SJCRH30 (cell line): Measurements from ENCODE around the gene RSRC1. TPM values are rescaled to one million over a fixed set of nuclear protein-coding genes. Genes with fewer than 3 reads are reported as not detected.
A peak's percentile ranks its signal among the peaks of the same experiment; 100 is the strongest.
"Not testable (repeated sequence)": the region's sequence is repeated elsewhere in the genome, so short reads cannot be mapped to it uniquely, and the experiment has no call there.

Source experiments
- DNase-seq, 2 experiments: peaks; one replicate each; pipeline ENCODE4 v3.0.0-alpha.2; 2015 to 2020
- H3K27ac ChIP-seq: fragments of 250-450 bp; sonication (Bioruptor Pico); 2 replicates; pipeline ENCODE4 v1.5.1; 2020; ENCODE audit warnings: mild to moderate bottlenecking, moderate library complexity
- H3K27me3 ChIP-seq: fragments of 250-450 bp; sonication (Bioruptor Pico); 2 replicates; pipeline ENCODE4 v1.5.1; 2020; ENCODE audit warnings: mild to moderate bottlenecking, moderate library complexity
- H3K36me3 ChIP-seq: fragments of 250-450 bp; sonication (Bioruptor Pico); 2 replicates; pipeline ENCODE4 v1.5.1; 2020; ENCODE audit warnings: mild to moderate bottlenecking, moderate library complexity
- H3K4me1 ChIP-seq: fragments of 250-450 bp; sonication (Bioruptor Pico); 2 replicates; pipeline ENCODE4 v1.5.1; 2020; ENCODE audit warnings: mild to moderate bottlenecking, moderate library complexity
- H3K4me3 ChIP-seq: fragments of 250-450 bp; sonication (Bioruptor Pico); 2 replicates; pipeline ENCODE4 v1.5.1; 2020; ENCODE audit warnings: mild to moderate bottlenecking, moderate library complexity
- H3K9me3 ChIP-seq: fragments of 250-450 bp; sonication (Bioruptor Pico); replicated peaks from 2 replicates; pipeline ENCODE4 v1.5.1; 2020; ENCODE audit warnings: mild to moderate bottlenecking, moderate library complexity
- total RNA-seq: library from RNA; depleted of rRNA; stranded (reverse); fragments of >200 nt; shearing (Covaris generic); gene quantifications from 2 replicates; pipeline ENCODE4 v1.2.3, GENCODE V29; 2014

Gene RSRC1
- total RNA-seq, 1 experiment from 2014 or later = 57.2 TPM

GRCh38 chr3:158210067-158210466 lies 100.2 kb downstream of the RSRC1 start:
- Histone ChIP-seq H3K4me1 (no peaks in the 10 kb centered on the region), H3K27me3 (no peaks in the 10 kb centered on the region), H3K27ac (no peak overlapping the region), H3K36me3 (no peaks in the 10 kb centered on the region), H3K4me3 (no peak overlapping the region), H3K9me3 (no peaks in the 10 kb centered on the region)
- DNase-seq = no peak

GRCh38 chr3:158213461-158213860 lies 103.6 kb downstream of the RSRC1 start:
- Histone ChIP-seq H3K36me3 (no peaks in the 10 kb centered on the region), H3K9me3 (no peaks in the 10 kb centered on the region), H3K27me3 (no peaks in the 10 kb centered on the region), H3K4me1 (no peaks in the 10 kb centered on the region), H3K4me3 (no peak overlapping the region), H3K27ac (no peak overlapping the region)
- DNase-seq = no peak

- no peak for DNase-seq
- no peaks in the 10 kb centered on the region for H3K4me1 ChIP-seq
- H3K27ac ChIP-seq = no peak overlapping the region
- no peak overlapping the region for H3K4me3 ChIP-seq
- H3K27me3 ChIP-seq = no peaks in the 10 kb centered on the region
- no peaks in the 10 kb centered on the region for H3K36me3 ChIP-seq
- no peaks in the 10 kb centered on the region for H3K9me3 ChIP-seq
Observed at GRCh38 chr3:158217992-158218391, 108.1 kb downstream of the RSRC1 start.

- no peak overlapping the region for H3K27ac ChIP-seq
- H3K4me3 ChIP-seq = no peak overlapping the region
- H3K9me3 ChIP-seq = no peaks in the 10 kb centered on the region
- no peaks in the 10 kb centered on the region for H3K27me3 ChIP-seq
- no peaks in the 10 kb centered on the region for H3K36me3 ChIP-seq
- H3K4me1 ChIP-seq = no peaks in the 10 kb centered on the region
- no peak for DNase-seq
Observed at GRCh38 chr3:158220575-158220974, 110.7 kb downstream of the RSRC1 start.

- no peak for DNase-seq
- Histone ChIP-seq H3K36me3 (no peaks in the 10 kb centered on the region), H3K9me3 (no peaks in the 10 kb centered on the region), H3K4me1 (no peaks in the 10 kb centered on the region), H3K4me3 (no peak overlapping the region), H3K27me3 (no peaks in the 10 kb centered on the region), H3K27ac (no peak overlapping the region)
Observed at GRCh38 chr3:158221426-158221825, 111.5 kb downstream of the RSRC1 start.

- Histone ChIP-seq H3K27me3 (no peaks in the 10 kb centered on the region), H3K9me3 (no peaks in the 10 kb centered on the region), H3K4me1 (no peaks in the 10 kb centered on the region), H3K27ac (no peak overlapping the region), H3K36me3 (no peaks in the 10 kb centered on the region), H3K4me3 (no peak overlapping the region)
- no peak for DNase-seq
Observed at GRCh38 chr3:158226429-158226828, 116.5 kb downstream of the RSRC1 start.

- not testable (repeated sequence) for H3K36me3 ChIP-seq, H3K27ac ChIP-seq, DNase-seq, H3K27me3 ChIP-seq, H3K9me3 ChIP-seq, H3K4me1 ChIP-seq, H3K4me3 ChIP-seq
Observed at GRCh38 chr3:158228942-158229341, 119.1 kb downstream of the RSRC1 start.

- H3K36me3 ChIP-seq = no peaks in the 10 kb centered on the region
- no peaks in the 10 kb centered on the region for H3K9me3 ChIP-seq
- no peak for DNase-seq
- no peaks in the 10 kb centered on the region for H3K4me1 ChIP-seq
- H3K27ac ChIP-seq = no peak overlapping the region
- H3K27me3 ChIP-seq = no peaks in the 10 kb centered on the region
- H3K4me3 ChIP-seq = no peak overlapping the region
Observed at GRCh38 chr3:158233791-158234190, 123.9 kb downstream of the RSRC1 start.

- H3K36me3 ChIP-seq = no peaks in the 10 kb centered on the region
- H3K9me3 ChIP-seq = no peaks in the 10 kb centered on the region
- DNase-seq = no peak
Observed at GRCh38 chr3:158244274-158244673, 134.4 kb downstream of the RSRC1 start.

GRCh38 chr3:158247288-158247687 lies 137.4 kb downstream of the RSRC1 start:
- no peak for DNase-seq
- no peaks in the 10 kb centered on the region for H3K4me1 ChIP-seq
- H3K27ac ChIP-seq = no peak overlapping the region
- no peaks in the 10 kb centered on the region for H3K27me3 ChIP-seq
- no peak overlapping the region for H3K4me3 ChIP-seq
- no peaks in the 10 kb centered on the region for H3K9me3 ChIP-seq
- H3K36me3 ChIP-seq = no peaks in the 10 kb centered on the region

More at GRCh38 chr3:158244274-158244673, 134.4 kb downstream of the RSRC1 start:
- Histone ChIP-seq H3K4me1 (no peaks in the 10 kb centered on the region), H3K27me3 (no peaks in the 10 kb centered on the region), H3K4me3 (no peak overlapping the region), H3K27ac (no peak overlapping the region)

- Histone ChIP-seq H3K4me3 (no peak overlapping the region), H3K36me3 (no peaks in the 10 kb centered on the region), H3K9me3 (no peaks in the 10 kb centered on the region), H3K27ac (no peak overlapping the region), H3K4me1 (no peaks in the 10 kb centered on the region), H3K27me3 (no peaks in the 10 kb centered on the region)
- no peak for DNase-seq
Observed at GRCh38 chr3:158248261-158248660, 138.4 kb downstream of the RSRC1 start.

GRCh38 chr3:158249183-158249582 lies 139.3 kb downstream of the RSRC1 start:
- H3K27me3 ChIP-seq = no peaks in the 10 kb centered on the region
- no peak overlapping the region for H3K27ac ChIP-seq
- H3K4me1 ChIP-seq = no peaks in the 10 kb centered on the region
- no peaks in the 10 kb centered on the region for H3K9me3 ChIP-seq
- H3K4me3 ChIP-seq = no peak overlapping the region
- DNase-seq = no peak
- no peaks in the 10 kb centered on the region for H3K36me3 ChIP-seq

GRCh38 chr3:158258619-158259018 lies 148.7 kb downstream of the RSRC1 start:
- no peak overlapping the region for H3K4me3 ChIP-seq
- no peak for DNase-seq
- no peaks in the 10 kb centered on the region for H3K9me3 ChIP-seq
- no peaks in the 10 kb centered on the region for H3K27me3 ChIP-seq
- H3K4me1 ChIP-seq = peaks cover 6% of the 10 kb centered on the region; the same call in 1 of the 2 replicates
- no peaks in the 10 kb centered on the region for H3K36me3 ChIP-seq
- no peak overlapping the region for H3K27ac ChIP-seq

GRCh38 chr3:158260392-158260791 lies 150.5 kb downstream of the RSRC1 start:
- Histone ChIP-seq H3K9me3 (no peaks in the 10 kb centered on the region), H3K27me3 (no peaks in the 10 kb centered on the region), H3K4me1 (peaks cover 6% of the 10 kb centered on the region; the same call in 1 of the 2 replicates), H3K4me3 (no peak overlapping the region), H3K27ac (no peak overlapping the region), H3K36me3 (no peaks in the 10 kb centered on the region)
- DNase-seq = peak; percentile 52 to 71

GRCh38 chr3:158261371-158261991 lies 151.6 kb downstream of the RSRC1 start:
- Histone ChIP-seq H3K4me1 (peaks cover 6% of the 10 kb centered on the region; the same call in 1 of the 2 replicates), H3K9me3 (no peaks in the 10 kb centered on the region), H3K27me3 (no peaks in the 10 kb centered on the region), H3K27ac (no peak overlapping the region), H3K36me3 (no peaks in the 10 kb centered on the region), H3K4me3 (no peak overlapping the region)
- DNase-seq = no peak

- Histone ChIP-seq H3K36me3 (no peaks in the 10 kb centered on the region), H3K4me3 (no peak overlapping the region), H3K4me1 (peaks cover 6% of the 10 kb centered on the region; the same call in 1 of the 2 replicates), H3K9me3 (no peaks in the 10 kb centered on the region), H3K27ac (no peak overlapping the region), H3K27me3 (no peaks in the 10 kb centered on the region)
- no peak for DNase-seq
Observed at GRCh38 chr3:158264894-158265293, 155.0 kb downstream of the RSRC1 start.
